Neural crest cell (in vitro differentiated cells): ENCODE measurements around the gene CNTN2. TPM values are rescaled to one million over a fixed set of nuclear protein-coding genes. Genes with fewer than 3 reads are reported as not detected.

Experiments used
- DNase-seq: peaks from one replicate; pipeline ENCODE4 v3.0.0; 2021; ENCODE audit warnings: low read depth, mixed read lengths, low spot score
- H3K27ac Mint-ChIP-seq: one replicate; pipeline ENCODE4 v1.8.0; 2021; ENCODE audit warnings: mild to moderate bottlenecking, mixed read lengths; ENCODE audit not compliant: unreplicated experiment
- H3K27me3 Mint-ChIP-seq: 2 replicates; pipeline ENCODE4 v1.8.0; 2021; ENCODE audit warnings: low read depth, mild to moderate bottlenecking, mixed read lengths
- H3K36me3 Mint-ChIP-seq: 2 replicates; pipeline ENCODE4 v1.8.0; 2021; ENCODE audit warnings: low read depth, mild to moderate bottlenecking, mixed read lengths
- H3K4me1 Mint-ChIP-seq: 2 replicates; pipeline ENCODE4 v1.8.0; 2021; ENCODE audit warnings: mixed read lengths
- H3K4me3 Mint-ChIP-seq: one replicate; pipeline ENCODE4 v1.8.0; 2021; ENCODE audit warnings: mild to moderate bottlenecking, mixed read lengths
- H3K9me3 Mint-ChIP-seq: 2 replicates; pipeline ENCODE4 v1.8.0; 2021; ENCODE audit warnings: mixed read lengths
- total RNA-seq: library from RNA; stranded (reverse); gene quantifications from 2 replicates; pipeline ENCODE4 v1.2.1, GENCODE V29; 2021
- TF ChIP-seq, protein P1 (sequence below): fragments of 200-600 bp; sonication (generic); conservative IDR thresholded peaks from 2 replicates; pipeline ENCODE4 v1.5.0; 2021; ENCODE audit warnings: antibody characterized with exemption, mild to moderate bottlenecking

Gene CNTN2
- total RNA-seq, 1 donor from 2014 or later, result 26.3 TPM

DNA sequence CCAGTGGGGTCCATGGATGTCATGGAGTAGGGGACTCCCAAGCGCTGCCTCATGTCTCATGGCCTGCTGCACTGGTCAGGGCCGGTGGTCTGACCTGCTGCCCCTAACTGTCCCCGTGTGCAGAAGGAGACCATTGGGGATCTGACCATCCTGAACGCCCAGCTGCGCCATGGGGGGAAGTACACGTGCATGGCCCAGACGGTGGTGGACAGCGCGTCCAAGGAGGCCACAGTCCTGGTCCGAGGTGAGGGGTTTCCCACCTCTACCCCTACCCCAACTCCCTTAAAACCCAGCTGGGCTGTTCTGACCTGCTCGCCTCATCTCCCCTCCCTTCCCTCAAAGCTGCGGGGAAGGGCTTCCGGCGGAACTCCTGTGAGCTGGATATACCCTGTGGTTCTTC, 22.7 kb downstream of the CNTN2 start:
- Mint-ChIP-seq H3K27me3 (no peaks in the 10 kb centered on the region), H3K4me1 (peaks cover 11% of the 10 kb centered on the region), H3K36me3 (no peaks in the 10 kb centered on the region), H3K9me3 (no peaks in the 10 kb centered on the region), H3K4me3 (no peak overlapping the region), H3K27ac (no peak overlapping the region)
- TF ChIP-seq, protein P1, sequence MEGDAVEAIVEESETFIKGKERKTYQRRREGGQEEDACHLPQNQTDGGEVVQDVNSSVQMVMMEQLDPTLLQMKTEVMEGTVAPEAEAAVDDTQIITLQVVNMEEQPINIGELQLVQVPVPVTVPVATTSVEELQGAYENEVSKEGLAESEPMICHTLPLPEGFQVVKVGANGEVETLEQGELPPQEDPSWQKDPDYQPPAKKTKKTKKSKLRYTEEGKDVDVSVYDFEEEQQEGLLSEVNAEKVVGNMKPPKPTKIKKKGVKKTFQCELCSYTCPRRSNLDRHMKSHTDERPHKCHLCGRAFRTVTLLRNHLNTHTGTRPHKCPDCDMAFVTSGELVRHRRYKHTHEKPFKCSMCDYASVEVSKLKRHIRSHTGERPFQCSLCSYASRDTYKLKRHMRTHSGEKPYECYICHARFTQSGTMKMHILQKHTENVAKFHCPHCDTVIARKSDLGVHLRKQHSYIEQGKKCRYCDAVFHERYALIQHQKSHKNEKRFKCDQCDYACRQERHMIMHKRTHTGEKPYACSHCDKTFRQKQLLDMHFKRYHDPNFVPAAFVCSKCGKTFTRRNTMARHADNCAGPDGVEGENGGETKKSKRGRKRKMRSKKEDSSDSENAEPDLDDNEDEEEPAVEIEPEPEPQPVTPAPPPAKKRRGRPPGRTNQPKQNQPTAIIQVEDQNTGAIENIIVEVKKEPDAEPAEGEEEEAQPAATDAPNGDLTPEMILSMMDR, result no peak
- DNase-seq, result no peak

- Mint-ChIP-seq H3K27ac (no peak overlapping the region), H3K4me3 (no peak overlapping the region), H3K9me3 (no peaks in the 10 kb centered on the region), H3K27me3 (no peaks in the 10 kb centered on the region), H3K4me1 (peaks cover 15% of the 10 kb centered on the region), H3K36me3 (no peaks in the 10 kb centered on the region)
- no peak for DNase-seq
- TF ChIP-seq, protein P1, result no peak
Measured at GRCh38 chr1:205066141-205066818, 23.3 kb downstream of the CNTN2 start.

GRCh38 chr1:205067031-205067430, 24.0 kb downstream of the CNTN2 start:
- H3K27me3 Mint-ChIP-seq, result no peaks in the 10 kb centered on the region
- TF ChIP-seq, protein P1, result no peak
- H3K4me3 Mint-ChIP-seq, result no peak overlapping the region
- H3K27ac Mint-ChIP-seq, result no peak overlapping the region
- H3K36me3 Mint-ChIP-seq, result no peaks in the 10 kb centered on the region
- peaks cover 8% of the 10 kb centered on the region for H3K4me1 Mint-ChIP-seq
- no peak for DNase-seq
- H3K9me3 Mint-ChIP-seq, result no peaks in the 10 kb centered on the region

- DNase-seq, result no peak
- Mint-ChIP-seq H3K4me1 (peaks cover 8% of the 10 kb centered on the region), H3K27ac (no peak overlapping the region), H3K27me3 (no peaks in the 10 kb centered on the region), H3K4me3 (no peak overlapping the region), H3K36me3 (no peaks in the 10 kb centered on the region), H3K9me3 (no peaks in the 10 kb centered on the region)
- TF ChIP-seq, protein P1, result no peak
Measured at GRCh38 chr1:205068001-205068400, 25.0 kb downstream of the CNTN2 start.

DNA sequence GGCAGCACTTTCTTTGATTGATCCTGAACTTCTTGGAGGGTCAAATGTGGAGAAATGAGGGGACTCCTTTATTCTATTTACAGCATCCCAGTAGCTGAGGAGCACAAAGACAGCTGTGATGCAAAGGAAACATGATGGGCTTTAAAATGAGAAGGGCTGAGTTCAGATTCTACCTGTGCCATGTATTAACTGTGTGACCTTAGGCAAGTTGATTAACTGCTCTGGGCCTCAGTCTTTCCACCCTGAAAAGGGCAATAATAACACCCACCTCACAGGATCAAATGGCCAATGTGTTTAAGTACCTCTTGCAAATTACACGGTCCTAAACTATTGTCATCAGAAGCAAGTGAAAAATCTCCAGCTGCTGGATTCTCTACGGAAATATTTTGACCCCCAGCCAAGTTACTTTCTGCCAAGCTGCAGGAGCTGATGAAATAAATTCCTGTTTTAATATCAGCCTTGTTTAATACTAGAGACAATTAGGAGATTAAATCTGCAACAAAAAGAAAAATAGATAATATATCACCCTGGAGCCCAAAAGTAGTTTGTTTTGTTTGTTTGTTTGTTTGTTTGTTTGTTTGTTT, 25.5 kb downstream of the CNTN2 start:
- Mint-ChIP-seq H3K27ac (no peak overlapping the region), H3K27me3 (no peaks in the 10 kb centered on the region), H3K36me3 (no peaks in the 10 kb centered on the region), H3K9me3 (no peaks in the 10 kb centered on the region), H3K4me1 (peaks cover 8% of the 10 kb centered on the region), H3K4me3 (no peak overlapping the region)
- no peak for DNase-seq
- TF ChIP-seq, protein P1, result no peak
